H9 (cell line): ENCODE results near the gene HCST. TPM values are rescaled to one million over a fixed set of nuclear protein-coding genes. Genes with fewer than 3 reads are reported as not detected.
"Not testable (repeated sequence)": the region's sequence is repeated elsewhere in the genome, so short reads cannot be mapped to it uniquely, and the experiment has no call there.

Experiments used
- DNase-seq: peaks from one replicate; pipeline ENCODE4 v3.0.0-alpha.2; 2017
- H2AFZ ChIP-seq: one replicate; pipeline ENCODE4 v1.6.1; 2013; ENCODE audit warnings: mild to moderate bottlenecking, low read length, control low read depth, moderate library complexity
- H2AK5ac ChIP-seq: 2 replicates; pipeline ENCODE4 v1.6.1; 2013; ENCODE audit warnings: low read length, control low read depth, mixed read lengths; ENCODE audit not compliant: insufficient read length
- H2BK120ac ChIP-seq: one replicate; pipeline ENCODE4 v1.6.1; 2013; ENCODE audit warnings: low read depth, mild to moderate bottlenecking, low read length, control low read depth, inconsistent platforms; ENCODE audit not compliant: poor library complexity, severe bottlenecking
- H2BK12ac ChIP-seq: 2 replicates; pipeline ENCODE4 v1.6.1; 2013; ENCODE audit warnings: low read length, control low read depth, mixed read lengths, low read depth; ENCODE audit not compliant: insufficient read length
- H2BK15ac ChIP-seq: 2 replicates; pipeline ENCODE4 v1.6.1; 2013; ENCODE audit warnings: low read depth, low read length, control low read depth
- H2BK20ac ChIP-seq: one replicate; pipeline ENCODE4 v1.6.1; 2013; ENCODE audit warnings: low read depth, mild to moderate bottlenecking, low read length, control low read depth, inconsistent platforms; ENCODE audit not compliant: poor library complexity, severe bottlenecking
- H2BK5ac ChIP-seq: 2 replicates; pipeline ENCODE4 v1.6.1; 2013; ENCODE audit warnings: low read length, control low read depth, mixed read lengths; ENCODE audit not compliant: insufficient read length
- H3K14ac ChIP-seq: 2 replicates; pipeline ENCODE4 v1.6.1; 2013; ENCODE audit warnings: low read length, control low read depth; ENCODE audit not compliant: insufficient read depth
- H3K18ac ChIP-seq: 2 replicates; pipeline ENCODE4 v1.6.1; 2013; ENCODE audit warnings: low read depth, mild to moderate bottlenecking, mixed read lengths, low read length, control low read depth; ENCODE audit not compliant: insufficient read length
- H3K23ac ChIP-seq: 2 replicates; pipeline ENCODE4 v1.6.1; 2013; ENCODE audit warnings: low read length, control low read depth, mixed read lengths, low read depth; ENCODE audit not compliant: insufficient read length
- H3K23me2 ChIP-seq: 2 replicates; pipeline ENCODE4 v1.6.1; 2013; ENCODE audit warnings: low read depth, mild to moderate bottlenecking, mixed read lengths, low read length, control low read depth; ENCODE audit not compliant: insufficient read length, poor library complexity, severe bottlenecking
- H3K27ac ChIP-seq: 2 replicates; pipeline ENCODE4 v1.5.1; 2013; ENCODE audit warnings: low read length, control low read depth, mixed read lengths, low read depth; ENCODE audit not compliant: insufficient read length
- H3K27me3 ChIP-seq: 2 replicates; pipeline ENCODE4 v1.6.1; 2013; ENCODE audit warnings: low read length, control low read depth, inconsistent platforms; ENCODE audit not compliant: insufficient read depth
- H3K4ac ChIP-seq: 2 replicates; pipeline ENCODE4 v1.6.1; 2013; ENCODE audit warnings: low read depth, mild to moderate bottlenecking, control low read depth, inconsistent platforms, low read length, moderate library complexity
- H3K4me1 ChIP-seq: 2 replicates; pipeline ENCODE4 v1.6.1; 2013; ENCODE audit warnings: low read length, control low read depth, inconsistent platforms; ENCODE audit not compliant: insufficient read depth
- H3K4me2 ChIP-seq: 2 replicates; pipeline ENCODE4 v1.6.1; 2013; ENCODE audit warnings: low read length, control low read depth, mixed read lengths; ENCODE audit not compliant: insufficient read length, insufficient read depth
- H3K56ac ChIP-seq: 2 replicates; pipeline ENCODE4 v1.6.1; 2013; ENCODE audit warnings: low read depth, mild to moderate bottlenecking, mixed read lengths, low read length, control low read depth; ENCODE audit not compliant: insufficient read length
- H3K79me1 ChIP-seq: 2 replicates; pipeline ENCODE4 v1.6.1; 2013; ENCODE audit warnings: low read depth, mild to moderate bottlenecking, moderate library complexity, low read length, control low read depth, inconsistent platforms; ENCODE audit not compliant: insufficient read depth, poor library complexity, severe bottlenecking
- H3K79me2 ChIP-seq: 2 replicates; pipeline ENCODE4 v1.6.1; 2013; ENCODE audit warnings: low read length, control low read depth, inconsistent platforms; ENCODE audit not compliant: insufficient read depth
- H3K9ac ChIP-seq: 2 replicates; pipeline ENCODE4 v1.6.1; 2013; ENCODE audit warnings: low read length, control low read depth, mixed read lengths; ENCODE audit not compliant: insufficient read length; ENCODE audit errors: extremely low read depth
- H3K9me3 ChIP-seq: one replicate; pipeline ENCODE4 v1.6.1; 2013; ENCODE audit warnings: low read depth, low read length, inconsistent platforms; ENCODE audit not compliant: control insufficient read depth
- H3T11ph ChIP-seq: one replicate; pipeline ENCODE4 v1.6.1; 2013; ENCODE audit warnings: mild to moderate bottlenecking, low read length, control low read depth, inconsistent platforms
- H4K20me1 ChIP-seq: one replicate; pipeline ENCODE4 v1.6.1; 2013; ENCODE audit not compliant: control insufficient read depth, insufficient read length, insufficient read depth
- H4K5ac ChIP-seq: 2 replicates; pipeline ENCODE4 v1.6.1; 2013; ENCODE audit warnings: low read depth, mild to moderate bottlenecking, mixed read lengths, low read length, control low read depth; ENCODE audit not compliant: insufficient read length
- H4K8ac ChIP-seq: replicated peaks from 2 replicates; pipeline ENCODE4 v1.6.1; 2013; ENCODE audit warnings: low read length, control low read depth, mixed read lengths, low read depth; ENCODE audit not compliant: insufficient read length
- H4K91ac ChIP-seq: 2 replicates; pipeline ENCODE4 v1.6.1; 2013; ENCODE audit warnings: low read depth, mild to moderate bottlenecking, moderate library complexity, mixed read lengths, low read length, control low read depth; ENCODE audit not compliant: insufficient read length
- H3K27ac Mint-ChIP-seq, 3 experiments: 2 replicates in 2 of 3; 3 replicates in 1 of 3; pipeline ENCODE4 v1.8.0; 2020 to 2021; ENCODE audit warnings: mixed read lengths in 3 of 3, mild to moderate bottlenecking in 1 of 3, moderate library complexity in 1 of 3
- H3K27me3 Mint-ChIP-seq: 2 replicates; pipeline ENCODE4 v1.8.0; 2021; ENCODE audit warnings: low read depth, mild to moderate bottlenecking, moderate library complexity, mixed read lengths
- H3K36me3 Mint-ChIP-seq, 3 experiments: 2 replicates in 2 of 3; 3 replicates in 1 of 3; pipeline ENCODE4 v1.8.0; 2020 to 2021; ENCODE audit warnings: low read depth in 3 of 3, mixed read lengths in 3 of 3; ENCODE audit not compliant: insufficient read depth in 1 of 3
- H3K4me1 Mint-ChIP-seq, 2 experiments: 2 replicates each; pipeline ENCODE4 v1.8.0; 2020; ENCODE audit warnings: mixed read lengths in 2 of 2
- H3K4me3 Mint-ChIP-seq, 2 experiments: 2 replicates in 1 of 2; 3 replicates in 1 of 2; pipeline ENCODE4 v1.8.0; 2020 to 2021; ENCODE audit warnings: mild to moderate bottlenecking in 2 of 2, mixed read lengths in 2 of 2, moderate library complexity in 1 of 2
- H3K9me3 Mint-ChIP-seq, 2 experiments: 2 replicates in 1 of 2; 3 replicates in 1 of 2; pipeline ENCODE4 v1.8.0; 2020; ENCODE audit warnings: mild to moderate bottlenecking in 2 of 2, mixed read lengths in 2 of 2, moderate library complexity in 1 of 2
- CTCF ChIP-seq: fragments of 200-600 bp; sonication (generic); conservative IDR thresholded peaks from 3 replicates; pipeline ENCODE4 v1.8.0; 2021; ENCODE audit warnings: antibody characterized with exemption, mild to moderate bottlenecking
- WGBS: extraction: QIAGEN DNeasy Blood & Tissue Kit; methylation state at CpG from one replicate; pipeline ENCODE4 v1.1.7; 2013; ENCODE audit warnings: missing lambda C conversion rate, low lambda C conversion rate, mixed read lengths; ENCODE audit not compliant: insufficient read length; ENCODE audit errors: extremely low coverage; 5-methylcytosine and 5-hydroxymethylcytosine counted together
- total RNA-seq: library from RNA; stranded (reverse); gene quantifications from 2 replicates; pipeline ENCODE4 v1.2.1, GENCODE V29; 2021

The HCST gene
- total RNA-seq, 1 experiment from 2014 or later: 0.68 TPM

- H3K4me2 ChIP-seq: no peak overlapping the region
- H4K5ac ChIP-seq: no peak overlapping the region
- no peak for DNase-seq
- H3K14ac ChIP-seq: peak overlapping the region; percentile 59; the same call in 1 of the 2 replicates
- no peak overlapping the region for H3K56ac ChIP-seq
- H3K27ac ChIP-seq: no peak overlapping the region
- peaks cover 2% of the 10 kb centered on the region; the same call in 1 of the 2 replicates for H3K4me1 ChIP-seq
- H3K23me2 ChIP-seq: no peaks in the 10 kb centered on the region
- H2BK5ac ChIP-seq: no peak overlapping the region
- no peaks in the 10 kb centered on the region for H3K9me3 ChIP-seq
- Mint-ChIP-seq H3K9me3 (no peaks in the 10 kb centered on the region), H3K27me3 (no peaks in the 10 kb centered on the region; the same call in 1 of the 2 replicates), H3K4me1 (peaks cover 4 to 21% of the 10 kb centered on the region in 2 experiments), H3K4me3 (no peak overlapping the region), H3K27ac (no peak overlapping the region), H3K36me3 (no peaks in the 10 kb centered on the region)
- no peak overlapping the region for H2BK120ac ChIP-seq
- no CpG with 5 or more reads among the region's 6 CpGs for WGBS
- H3K79me2 ChIP-seq: no peaks in the 10 kb centered on the region
- H3K23ac ChIP-seq: no peak overlapping the region
- H2AFZ ChIP-seq: no peak overlapping the region
- no peak for TF ChIP-seq CTCF
- no peak overlapping the region for H2BK20ac ChIP-seq
- no peak overlapping the region for H4K91ac ChIP-seq
- no peaks in the 10 kb centered on the region for H4K20me1 ChIP-seq
- H2AK5ac ChIP-seq: no peak overlapping the region
- H2BK12ac ChIP-seq: no peak overlapping the region
- H3K9ac ChIP-seq: no peak overlapping the region
- no peak overlapping the region for H4K8ac ChIP-seq
- H2BK15ac ChIP-seq: no peak overlapping the region
- no peaks in the 10 kb centered on the region for H3K79me1 ChIP-seq
- H3K18ac ChIP-seq: no peak overlapping the region
- H3K27me3 ChIP-seq: no peaks in the 10 kb centered on the region
- H3K4ac ChIP-seq: no peak overlapping the region
- no peak overlapping the region for H3T11ph ChIP-seq
Observed at GRCh38 chr19:35909684-35910035, 7.3 kb downstream of the HCST start.

DNA sequence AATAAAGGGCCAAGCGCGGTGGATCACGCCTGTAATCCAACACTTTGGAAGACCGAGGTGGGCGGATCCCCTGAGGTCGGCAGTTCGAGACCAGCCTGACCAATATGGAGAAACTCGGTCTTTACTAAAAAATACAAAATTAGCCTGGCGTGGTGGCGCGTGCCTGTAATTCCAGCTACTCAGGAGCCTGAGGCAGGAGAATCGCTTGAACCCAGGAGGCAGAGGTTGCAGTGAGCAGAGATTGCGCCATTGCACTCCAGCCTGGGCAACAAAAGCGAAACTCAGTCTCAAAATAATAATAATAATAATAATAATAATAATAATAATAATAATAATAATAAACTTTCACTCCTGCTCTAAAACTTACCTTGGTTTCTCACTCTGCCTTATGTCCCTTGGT is 8.0 kb downstream of the HCST start:
- not testable (repeated sequence) for DNase-seq, H3K4me1 ChIP-seq, H3K9me3 Mint-ChIP-seq, H3K27ac ChIP-seq, H4K20me1 ChIP-seq, H3K23ac ChIP-seq, H2BK20ac ChIP-seq, H3K9ac ChIP-seq, H3K4ac ChIP-seq, H3K14ac ChIP-seq, H2AK5ac ChIP-seq, H4K8ac ChIP-seq, H3T11ph ChIP-seq, H3K18ac ChIP-seq, H3K56ac ChIP-seq, H3K79me2 ChIP-seq, H3K27me3 ChIP-seq, H4K5ac ChIP-seq, H2AFZ ChIP-seq, H2BK5ac ChIP-seq, H4K91ac ChIP-seq, H3K36me3 Mint-ChIP-seq, H3K9me3 ChIP-seq, H3K4me2 ChIP-seq, H3K27me3 Mint-ChIP-seq, H3K27ac Mint-ChIP-seq, H2BK12ac ChIP-seq, H3K79me1 ChIP-seq, H2BK120ac ChIP-seq, H3K23me2 ChIP-seq, H3K4me3 Mint-ChIP-seq, H2BK15ac ChIP-seq
- WGBS: no CpG with 5 or more reads among the region's 14 CpGs
- H3K4me1 Mint-ChIP-seq: peaks cover 4 to 21% of the 10 kb centered on the region in 2 experiments
